ENCODE data around the gene EFCAB7. TPM values are rescaled to one million over a fixed set of nuclear protein-coding genes. Genes with fewer than 3 reads are reported as not detected.

The EFCAB7 gene
- total and polyA plus RNA-seq, 2 donors (not counting 3 experiments of a cell fraction or from before 2014, with no cell fraction given): 1.4 to 7.1 TPM

DNA sequence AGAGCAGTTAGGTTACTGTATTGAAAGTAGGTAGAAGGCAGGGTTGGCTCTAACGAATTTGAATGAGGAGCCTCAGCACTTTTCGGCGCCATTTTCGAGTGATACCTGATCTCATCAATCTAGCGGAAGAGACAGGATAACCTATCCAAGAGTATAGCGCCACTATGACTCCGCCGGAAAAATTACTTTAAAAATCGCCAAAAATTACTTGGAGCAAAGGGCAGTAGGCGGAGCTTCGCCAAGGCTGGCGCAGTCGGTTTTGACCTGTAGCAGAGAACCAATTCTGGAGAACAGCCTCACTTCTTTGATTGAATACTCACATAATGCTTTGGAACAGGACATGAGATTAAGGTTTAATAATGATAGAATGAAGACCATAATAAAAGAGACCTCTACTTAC, 25.6 kb downstream of the EFCAB7 start:
- intact Hi-C loops (cut with micrococcal nuclease) (no loop called here), dilution Hi-C loops (cut with MboI; ENCODE audit: extremely low pct_ligation_motif_present, low sequenced_read_pairs) (no loop called here)
- Histone ChIP-seq H3K4me3 (replicated peaks in 1 of 3; ENCODE audit: insufficient read depth in 1 of 3, low read depth in 1 of 3, low read length in 3 of 3) (no peak overlapping the region), H3K27me3 (ENCODE audit: control insufficient read depth in 2 of 2, insufficient read depth in 2 of 2, low read length in 2 of 2) (no peaks in the 10 kb centered on the region), H2AFZ (ENCODE audit: low read depth, low read length) (no peak overlapping the region), H4K20me1 (replicated peaks; ENCODE audit: control insufficient read depth, extremely low read depth, insufficient read depth, low read length) (no peaks in the 10 kb centered on the region), H3K27ac (ENCODE audit: insufficient read depth, low read depth, low read length) (no peak overlapping the region), H3K9me3 (replicated peaks; ENCODE audit: control insufficient read depth, insufficient read depth, low read length) (no peaks in the 10 kb centered on the region), H3K4me1 (ENCODE audit: control insufficient read depth, extremely low read depth, insufficient read depth, low read length) (no peaks in the 10 kb centered on the region), H3K36me3 (ENCODE audit: control insufficient read depth in 2 of 2, extremely low read depth in 1 of 2, insufficient read depth in 2 of 2, low read length in 2 of 2) (no peaks in the 10 kb centered on the region), H3K4me2 (ENCODE audit: insufficient read depth, low read length) (no peak overlapping the region), H3K79me2 (ENCODE audit: control insufficient read depth, insufficient read depth, low read length) (no peaks in the 10 kb centered on the region), H3K9ac (replicated peaks; ENCODE audit: extremely low read depth, insufficient read depth, low read length) (no peak overlapping the region), H3K9me1 (replicated peaks; ENCODE audit: control insufficient read depth, extremely low read depth, insufficient read depth, low read length) (no peaks in the 10 kb centered on the region)
- TF ChIP-seq MYC (IDR thresholded peaks at IDR 0.05; ENCODE audit: low read depth, low read length) (no peak), POLR2AphosphoS5 (IDR thresholded peaks at IDR 0.05; ENCODE audit: insufficient read depth, low read depth, low read length) (no peak), FOS (IDR thresholded peaks at IDR 0.05; ENCODE audit: borderline replicate concordance, insufficient read depth, low read length) (no peak), GATA2 (IDR thresholded peaks at IDR 0.05; ENCODE audit: insufficient read depth, insufficient read length, low read depth, low read length) (no peak), EZH2 (IDR thresholded peaks at IDR 0.05; ENCODE audit: borderline replicate concordance, low read depth, low read length, severe bottlenecking) (no peak), JUN (IDR thresholded peaks at IDR 0.05; ENCODE audit: borderline replicate concordance, insufficient read depth, insufficient read length, low read depth) (no peak), POLR2A (IDR thresholded peaks at IDR 0.05; ENCODE audit: low read depth, low read length) (no peak)
- TF ChIP-seq, protein P1, sequence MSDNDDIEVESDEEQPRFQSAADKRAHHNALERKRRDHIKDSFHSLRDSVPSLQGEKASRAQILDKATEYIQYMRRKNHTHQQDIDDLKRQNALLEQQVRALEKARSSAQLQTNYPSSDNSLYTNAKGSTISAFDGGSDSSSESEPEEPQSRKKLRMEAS (IDR thresholded peaks at IDR 0.05; ENCODE audit: insufficient read depth, insufficient read length): no peak
- TF ChIP-seq, protein P2, sequence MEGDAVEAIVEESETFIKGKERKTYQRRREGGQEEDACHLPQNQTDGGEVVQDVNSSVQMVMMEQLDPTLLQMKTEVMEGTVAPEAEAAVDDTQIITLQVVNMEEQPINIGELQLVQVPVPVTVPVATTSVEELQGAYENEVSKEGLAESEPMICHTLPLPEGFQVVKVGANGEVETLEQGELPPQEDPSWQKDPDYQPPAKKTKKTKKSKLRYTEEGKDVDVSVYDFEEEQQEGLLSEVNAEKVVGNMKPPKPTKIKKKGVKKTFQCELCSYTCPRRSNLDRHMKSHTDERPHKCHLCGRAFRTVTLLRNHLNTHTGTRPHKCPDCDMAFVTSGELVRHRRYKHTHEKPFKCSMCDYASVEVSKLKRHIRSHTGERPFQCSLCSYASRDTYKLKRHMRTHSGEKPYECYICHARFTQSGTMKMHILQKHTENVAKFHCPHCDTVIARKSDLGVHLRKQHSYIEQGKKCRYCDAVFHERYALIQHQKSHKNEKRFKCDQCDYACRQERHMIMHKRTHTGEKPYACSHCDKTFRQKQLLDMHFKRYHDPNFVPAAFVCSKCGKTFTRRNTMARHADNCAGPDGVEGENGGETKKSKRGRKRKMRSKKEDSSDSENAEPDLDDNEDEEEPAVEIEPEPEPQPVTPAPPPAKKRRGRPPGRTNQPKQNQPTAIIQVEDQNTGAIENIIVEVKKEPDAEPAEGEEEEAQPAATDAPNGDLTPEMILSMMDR (IDR thresholded peaks at IDR 0.05; ENCODE audit: extremely low read depth in 1 of 2, insufficient read depth in 1 of 2, low read depth in 1 of 2, low read length in 2 of 2): no peak
- DNase-seq (ENCODE audit: low read depth, low spot score): no peak
- FAIRE-seq: no peak
- ChIA-PET CTCF (interaction anchor here (1.2 to 2.3 kb wide), 2 partner anchors 8 to 11 kb away, joined by 6 to 10 read pairs; no protein-coding TSS in a partner anchor), POLR2A (no interaction called here)
- BruUV-seq (replicated peaks): no TSS peak

Data from endothelial cell of umbilical vein (primary cell).